Thyroid gland (tissue), 4 donors: ENCODE results near the gene TRIM27. TPM values are rescaled to one million over a fixed set of nuclear protein-coding genes. Genes with fewer than 3 reads are reported as not detected.
"Not testable (repeated sequence)": the region's sequence is repeated elsewhere in the genome, so short reads cannot be mapped to it uniquely, and the experiment has no call there.

ENCODE experiments used
- DNase-seq, 2 donors: peaks; one replicate each; pipeline ENCODE4 v3.0.0-alpha.2; 2019
- H3K27ac ChIP-seq, 3 donors: fragments of 200-600 bp; sonication (generic); 1 replicate in 2 of 3; 2 replicates in 1 of 3; pipeline ENCODE4 v1.5.1; 2016 to 2019; ENCODE audit warnings: mild to moderate bottlenecking in 1 of 3, moderate library complexity in 1 of 3
- H3K27me3 ChIP-seq: fragments of 200-600 bp; sonication (generic); one replicate; pipeline ENCODE4 v1.5.1; 2019
- H3K36me3 ChIP-seq, 2 donors: fragments of 200-600 bp; sonication (generic); one replicate each; pipeline ENCODE4 v1.5.1; 2016 to 2019
- H3K4me1 ChIP-seq, 2 donors: fragments of 200-600 bp; sonication (generic); one replicate each; pipeline ENCODE4 v1.5.1; 2017 to 2019
- H3K4me3 ChIP-seq, 3 donors: fragments of 200-600 bp; sonication (generic); replicated peaks in 1 of 3; 1 replicate in 2 of 3; 2 replicates in 1 of 3; pipeline ENCODE4 v1.5.1; 2016; ENCODE audit warnings: mild to moderate bottlenecking in 1 of 3
- H3K9me3 ChIP-seq: fragments of 200-600 bp; sonication (generic); one replicate; pipeline ENCODE4 v1.5.1; 2017
- POLR2A ChIP-seq, 2 donors: fragments of 450-650 bp; IDR thresholded peaks; one replicate each; pipeline ENCODE4 v1.6.1; 2017; ENCODE audit warnings: antibody characterized with exemption in 2 of 2, mild to moderate bottlenecking in 2 of 2, moderate library complexity in 1 of 2
- whole genome bisulfite sequencing, 2 donors: methylation state at CpG; one replicate each; pipeline ENCODE4 v1.1.5; 2017; 5-methylcytosine and 5-hydroxymethylcytosine counted together
- intact Hi-C: fragments of 100-400 bp; cut with DNase I; formaldehyde crosslinking; loops from one replicate; pipeline ENCODE4 v1.15.1; 2023
- total RNA-seq, 4 donors: library from RNA; depleted of rRNA; stranded (reverse); fragments of >200 nt; gene quantifications; one replicate each; pipeline ENCODE4 v1.2.3, GENCODE V29; 2016
- TF ChIP-seq, protein P1 (sequence below), 6 experiments: fragments of 200-600 bp in 3 of 6; fragments of 450-650 bp in 3 of 6; sonication (generic) in 3 of 6; IDR thresholded peaks; one replicate each; pipeline ENCODE4 v1.5.1; 2016 to 2019; ENCODE audit warnings: antibody characterized with exemption in 6 of 6, mild to moderate bottlenecking in 2 of 6, inconsistent platforms in 1 of 6, moderate library complexity in 1 of 6

The TRIM27 gene
- total RNA-seq, 4 donors from 2014 or later, result 57.1 to 73.2 (median 66.7) TPM

- Histone ChIP-seq H3K27me3 (peaks cover 1% of the 10 kb centered on the region), H3K36me3 (no peaks in the 10 kb centered on the region), H3K4me3 (peak overlapping the region in 1 of 3 donors; percentile 30), H3K9me3 (no peaks in the 10 kb centered on the region), H3K27ac (no peak overlapping the region), H3K4me1 (peaks cover 0 to 4% of the 10 kb centered on the region in 2 donors)
- TF ChIP-seq POLR2A (IDR thresholded peaks at IDR 0.05), result no peak
- TF ChIP-seq, protein P1, sequence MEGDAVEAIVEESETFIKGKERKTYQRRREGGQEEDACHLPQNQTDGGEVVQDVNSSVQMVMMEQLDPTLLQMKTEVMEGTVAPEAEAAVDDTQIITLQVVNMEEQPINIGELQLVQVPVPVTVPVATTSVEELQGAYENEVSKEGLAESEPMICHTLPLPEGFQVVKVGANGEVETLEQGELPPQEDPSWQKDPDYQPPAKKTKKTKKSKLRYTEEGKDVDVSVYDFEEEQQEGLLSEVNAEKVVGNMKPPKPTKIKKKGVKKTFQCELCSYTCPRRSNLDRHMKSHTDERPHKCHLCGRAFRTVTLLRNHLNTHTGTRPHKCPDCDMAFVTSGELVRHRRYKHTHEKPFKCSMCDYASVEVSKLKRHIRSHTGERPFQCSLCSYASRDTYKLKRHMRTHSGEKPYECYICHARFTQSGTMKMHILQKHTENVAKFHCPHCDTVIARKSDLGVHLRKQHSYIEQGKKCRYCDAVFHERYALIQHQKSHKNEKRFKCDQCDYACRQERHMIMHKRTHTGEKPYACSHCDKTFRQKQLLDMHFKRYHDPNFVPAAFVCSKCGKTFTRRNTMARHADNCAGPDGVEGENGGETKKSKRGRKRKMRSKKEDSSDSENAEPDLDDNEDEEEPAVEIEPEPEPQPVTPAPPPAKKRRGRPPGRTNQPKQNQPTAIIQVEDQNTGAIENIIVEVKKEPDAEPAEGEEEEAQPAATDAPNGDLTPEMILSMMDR (IDR thresholded peaks at IDR 0.05), result no peak
- intact Hi-C loops, result no loop called here
- DNase-seq, result no peak
- 34 to 44% methylated on average over 7 of the region's 7 CpGs for WGBS, 2 donors
These were observed 43.3 kb downstream of the TRIM27 start for GRCh38 chr6:28880519-28880893.

DNA sequence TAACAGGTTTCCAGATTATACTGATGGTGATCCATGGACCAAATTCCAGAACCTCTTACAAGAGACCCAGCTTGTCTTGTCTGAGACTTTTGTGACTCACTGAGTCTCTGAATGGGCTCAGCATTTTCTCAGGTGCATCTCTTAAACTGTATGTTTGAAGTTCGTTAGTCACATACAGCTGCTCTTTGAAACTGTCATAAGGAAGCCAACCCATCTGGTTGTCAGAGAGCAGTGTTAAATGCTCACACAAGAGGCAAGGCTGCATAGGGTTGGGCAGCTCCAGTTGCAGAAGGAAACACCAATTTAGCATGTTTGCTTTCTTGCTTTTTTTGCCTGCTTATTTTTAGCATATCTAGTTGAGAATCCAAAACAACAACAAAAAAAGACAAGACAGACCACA, 47.1 kb downstream of the TRIM27 start:
- Histone ChIP-seq H3K27me3 (peaks cover 3% of the 10 kb centered on the region), H3K36me3 (no peaks in the 10 kb centered on the region), H3K4me3 (no peak overlapping the region), H3K27ac (no peak overlapping the region), H3K9me3 (no peaks in the 10 kb centered on the region), H3K4me1 (peaks cover 0 to 4% of the 10 kb centered on the region in 2 donors)
- DNase-seq, result no peak
- intact Hi-C loops, result no loop called here
- WGBS, 2 donors, result 61 to 88% methylated on average over 1 of the region's 1 CpG
- TF ChIP-seq, protein P1 (IDR thresholded peaks at IDR 0.05), result no peak
- TF ChIP-seq POLR2A (IDR thresholded peaks at IDR 0.05), result no peak

GRCh38 chr6:28875191-28875747, 48.5 kb downstream of the TRIM27 start:
- Histone ChIP-seq H3K4me3 (no peak overlapping the region), H3K36me3 (no peaks in the 10 kb centered on the region), H3K27me3 (peaks cover 3% of the 10 kb centered on the region), H3K27ac (no peak overlapping the region), H3K4me1 (no peaks in the 10 kb centered on the region), H3K9me3 (no peaks in the 10 kb centered on the region)
- no peak for TF ChIP-seq POLR2A (IDR thresholded peaks at IDR 0.05)
- TF ChIP-seq, protein P1 (IDR thresholded peaks at IDR 0.05), result no peak
- intact Hi-C loops, result no loop called here
- DNase-seq, result no peak
- 48 to 54% methylated on average over 6 of the region's 6 CpGs for WGBS, 2 donors

GRCh38 chr6:28872157-28872817, 51.5 kb downstream of the TRIM27 start:
- H3K36me3 ChIP-seq, H3K27me3 ChIP-seq, H3K9me3 ChIP-seq, H3K4me1 ChIP-seq, H3K27ac ChIP-seq, DNase-seq, intact Hi-C loops, H3K4me3 ChIP-seq: not testable (repeated sequence)
- WGBS, 2 donors, result 84 to 92% methylated on average over 14 to 21 of the region's 28 CpGs

- Histone ChIP-seq H3K36me3 (no peaks in the 10 kb centered on the region), H3K9me3 (no peaks in the 10 kb centered on the region), H3K27ac (no peak overlapping the region), H3K4me1 (peaks cover 0 to 4% of the 10 kb centered on the region in 2 donors), H3K4me3 (no peak overlapping the region), H3K27me3 (peaks cover 3% of the 10 kb centered on the region)
- no peak for DNase-seq
- intact Hi-C loops, result no loop called here
- TF ChIP-seq, protein P1 (IDR thresholded peaks at IDR 0.05), result no peak
- TF ChIP-seq POLR2A (IDR thresholded peaks at IDR 0.05), result no peak
- WGBS, 2 donors, result 97% methylated on average over 13 of the region's 13 CpGs
These were observed 52.2 kb downstream of the TRIM27 start for GRCh38 chr6:28871335-28872156.
